Tibial nerve (tissue), 3 donors: ENCODE measurements around the gene SPINK2.

ENCODE experiments used
- EP300 ChIP-seq, 2 donors: sonication (generic); formaldehyde crosslinking; IDR thresholded peaks; one replicate each; pipeline ENCODE4 v1.6.1; 2017; ENCODE audit warnings: antibody characterized with exemption in 2 of 2, mild to moderate bottlenecking in 1 of 2
- POLR2A ChIP-seq, 2 donors: fragments of 450-650 bp; IDR thresholded peaks; one replicate each; pipeline ENCODE4 v1.6.1; 2017; ENCODE audit warnings: antibody characterized with exemption in 2 of 2, mild to moderate bottlenecking in 2 of 2, moderate library complexity in 2 of 2

DNA sequence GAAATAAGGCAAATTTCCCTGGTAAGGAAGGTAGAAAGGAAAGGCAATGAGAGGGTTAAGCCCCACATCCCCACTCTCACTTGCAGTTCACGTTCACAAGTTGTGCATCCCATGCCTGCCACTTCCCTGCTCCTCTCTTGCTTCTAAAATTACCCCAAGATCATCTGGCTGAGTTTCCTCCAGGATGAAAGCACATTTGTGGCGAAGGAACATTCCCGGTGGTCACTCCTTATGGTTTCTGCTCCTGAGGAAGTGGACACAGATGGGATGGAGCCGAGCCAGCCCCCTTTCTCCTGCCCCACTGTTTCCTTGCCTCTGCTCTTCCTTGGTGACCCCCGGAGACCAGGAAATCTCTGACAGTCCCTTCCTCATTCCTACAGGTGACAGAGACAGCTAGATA lies 37.5 kb downstream of the SPINK2 start:
- TF ChIP-seq POLR2A (IDR thresholded peaks at IDR 0.05), result no peak
- TF ChIP-seq EP300 (IDR thresholded peaks at IDR 0.05), result no peak
